Daoy (cell line): Measurements from ENCODE around the gene RNF213. TPM values are rescaled to one million over a fixed set of nuclear protein-coding genes. Genes with fewer than 3 reads are reported as not detected.

Experiments used
- DNase-seq: peaks from one replicate; pipeline ENCODE4 v3.0.0-alpha.2; 2015; ENCODE audit warnings: low read depth
- total RNA-seq: library from RNA; depleted of rRNA; stranded (reverse); fragments of >200 nt; shearing (Covaris generic); gene quantifications from 2 replicates; pipeline ENCODE4 v1.2.3, GENCODE V29; 2014

The RNF213 gene
- total RNA-seq, 1 experiment from 2014 or later, result 19.0 TPM

GRCh38 chr17:80414803-80415625 lies 154.4 kb downstream of the RNF213 start, which contains the start of gene ENDOV:
Gene ENDOV, plus strand, starts transcription at chr17:80415167. Its CDS starts 28 bp downstream, at chr17:80415195.
- DNase-seq, result peak; percentile 92

GRCh38 chr17:80415626-80416137 lies 155.0 kb downstream of the RNF213 start:
- DNase-seq, result no peak

- DNase-seq, result no peak
Observed at GRCh38 chr17:80416260-80416939, 155.7 kb downstream of the RNF213 start.

GRCh38 chr17:80416940-80417293 lies 156.3 kb downstream of the RNF213 start:
- DNase-seq, result no peak

- DNase-seq, result no peak
Observed at GRCh38 chr17:80418589-80418988, 157.9 kb downstream of the RNF213 start.

GRCh38 chr17:80419255-80419654 lies 158.6 kb downstream of the RNF213 start:
- no peak for DNase-seq

GRCh38 chr17:80421381-80422090 lies 160.9 kb downstream of the RNF213 start:
- no peak for DNase-seq

GRCh38 chr17:80422276-80422675 lies 161.6 kb downstream of the RNF213 start:
- no peak for DNase-seq

- no peak for DNase-seq
Observed at GRCh38 chr17:80422981-80423380, 162.3 kb downstream of the RNF213 start.

GRCh38 chr17:80423536-80424225 lies 163.0 kb downstream of the RNF213 start:
- no peak for DNase-seq

- no peak for DNase-seq
Observed at GRCh38 chr17:80424261-80424660, 163.6 kb downstream of the RNF213 start.

- no peak for DNase-seq
Observed at GRCh38 chr17:80424878-80425765, 164.5 kb downstream of the RNF213 start.

- DNase-seq, result no peak
Observed at GRCh38 chr17:80425835-80426426, 165.3 kb downstream of the RNF213 start.

- DNase-seq, result peak; percentile 70
Observed at GRCh38 chr17:80426671-80427326, 166.1 kb downstream of the RNF213 start.

- DNase-seq, result no peak
Observed at GRCh38 chr17:80427366-80428282, 167.0 kb downstream of the RNF213 start.

- no peak for DNase-seq
Observed at GRCh38 chr17:80428363-80428762, 167.7 kb downstream of the RNF213 start.

GRCh38 chr17:80428796-80429195 lies 168.1 kb downstream of the RNF213 start:
- no peak for DNase-seq
